Kidney epithelial cell (primary cell): ENCODE results near the gene DDAH1. TPM values are rescaled to one million over a fixed set of nuclear protein-coding genes. Genes with fewer than 3 reads are reported as not detected.
A peak's percentile ranks its signal among the peaks of the same experiment; 100 is the strongest.

Source experiments
- DNase-seq: peaks from one replicate; pipeline ENCODE4 v3.0.0-alpha.2; 2010; ENCODE audit warnings: low read depth
- H3K27me3 ChIP-seq: 2 replicates; pipeline ENCODE4 v1.6.0; 2011; ENCODE audit warnings: low read length; ENCODE audit not compliant: control insufficient read depth, insufficient read depth
- H3K36me3 ChIP-seq: 2 replicates; pipeline ENCODE4 v1.5.1; 2011; ENCODE audit warnings: low read length; ENCODE audit not compliant: control insufficient read depth, insufficient read depth
- H3K4me3 ChIP-seq: 2 replicates; pipeline ENCODE4 v1.5.1; 2011; ENCODE audit warnings: low read depth, mild to moderate bottlenecking, control low read depth, low read length
- total RNA-seq: library from RNA; depleted of rRNA; stranded (reverse); fragments of >200 nt; gene quantifications from 2 replicates; pipeline ENCODE4 v1.2.3, GENCODE V29; 2015
- TF ChIP-seq, protein P1 (sequence below): IDR thresholded peaks from 2 replicates; pipeline ENCODE4 v1.5.1; 2011; ENCODE audit warnings: mild to moderate bottlenecking, moderate library complexity, low read length, control low read depth, inconsistent platforms; ENCODE audit not compliant: insufficient read depth, poor library complexity, severe bottlenecking

The DDAH1 gene
- total RNA-seq, 1 donor from 2014 or later = 33.4 TPM

DNA sequence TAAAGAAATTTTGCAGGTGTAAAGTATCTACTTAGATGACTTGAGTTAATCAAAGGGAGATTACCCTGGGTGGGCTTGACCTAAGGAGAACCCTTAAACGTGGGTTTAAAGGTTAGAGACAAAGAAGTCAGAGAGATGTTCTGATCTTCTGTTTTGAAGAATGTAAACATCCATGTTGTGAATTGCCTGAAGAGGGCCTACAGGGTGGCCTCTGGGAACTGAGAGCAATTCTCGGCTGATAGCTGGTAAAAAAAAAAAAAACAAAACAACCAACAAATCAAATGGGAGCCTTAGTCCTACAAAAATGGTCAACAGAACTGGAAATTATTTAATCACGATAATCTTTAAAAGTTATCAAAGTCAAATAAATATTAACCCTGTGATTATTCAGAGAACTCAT is 99.1 kb downstream of the DDAH1 start:
- DNase-seq = no peak
- Histone ChIP-seq H3K27me3 (no peaks in the 10 kb centered on the region), H3K36me3 (no peaks in the 10 kb centered on the region), H3K4me3 (no peak overlapping the region)
- TF ChIP-seq, protein P1, sequence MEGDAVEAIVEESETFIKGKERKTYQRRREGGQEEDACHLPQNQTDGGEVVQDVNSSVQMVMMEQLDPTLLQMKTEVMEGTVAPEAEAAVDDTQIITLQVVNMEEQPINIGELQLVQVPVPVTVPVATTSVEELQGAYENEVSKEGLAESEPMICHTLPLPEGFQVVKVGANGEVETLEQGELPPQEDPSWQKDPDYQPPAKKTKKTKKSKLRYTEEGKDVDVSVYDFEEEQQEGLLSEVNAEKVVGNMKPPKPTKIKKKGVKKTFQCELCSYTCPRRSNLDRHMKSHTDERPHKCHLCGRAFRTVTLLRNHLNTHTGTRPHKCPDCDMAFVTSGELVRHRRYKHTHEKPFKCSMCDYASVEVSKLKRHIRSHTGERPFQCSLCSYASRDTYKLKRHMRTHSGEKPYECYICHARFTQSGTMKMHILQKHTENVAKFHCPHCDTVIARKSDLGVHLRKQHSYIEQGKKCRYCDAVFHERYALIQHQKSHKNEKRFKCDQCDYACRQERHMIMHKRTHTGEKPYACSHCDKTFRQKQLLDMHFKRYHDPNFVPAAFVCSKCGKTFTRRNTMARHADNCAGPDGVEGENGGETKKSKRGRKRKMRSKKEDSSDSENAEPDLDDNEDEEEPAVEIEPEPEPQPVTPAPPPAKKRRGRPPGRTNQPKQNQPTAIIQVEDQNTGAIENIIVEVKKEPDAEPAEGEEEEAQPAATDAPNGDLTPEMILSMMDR = no peak

DNA sequence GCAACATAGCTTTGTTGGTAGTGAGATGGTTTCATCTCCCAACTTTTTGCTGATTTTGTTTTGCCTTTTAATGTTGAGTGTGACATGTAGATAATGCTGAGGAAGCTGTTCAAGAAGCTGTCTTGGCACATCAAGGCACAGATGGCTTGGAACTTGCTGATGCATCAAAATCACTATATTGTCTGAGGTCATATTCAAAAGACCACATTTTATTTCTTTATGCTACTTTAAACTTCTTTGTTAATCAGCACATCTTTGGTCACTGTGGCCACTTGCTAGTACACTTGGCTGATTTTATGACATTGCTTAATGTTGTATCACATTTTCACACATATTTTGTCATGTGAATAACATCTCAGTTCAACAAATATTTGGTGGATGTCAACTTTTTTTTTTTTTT is 101.4 kb downstream of the DDAH1 start:
- DNase-seq = no peak
- no peak overlapping the region for H3K4me3 ChIP-seq
- no peaks in the 10 kb centered on the region for H3K27me3 ChIP-seq
- TF ChIP-seq, protein P1 = no peak
- no peaks in the 10 kb centered on the region for H3K36me3 ChIP-seq

DNA sequence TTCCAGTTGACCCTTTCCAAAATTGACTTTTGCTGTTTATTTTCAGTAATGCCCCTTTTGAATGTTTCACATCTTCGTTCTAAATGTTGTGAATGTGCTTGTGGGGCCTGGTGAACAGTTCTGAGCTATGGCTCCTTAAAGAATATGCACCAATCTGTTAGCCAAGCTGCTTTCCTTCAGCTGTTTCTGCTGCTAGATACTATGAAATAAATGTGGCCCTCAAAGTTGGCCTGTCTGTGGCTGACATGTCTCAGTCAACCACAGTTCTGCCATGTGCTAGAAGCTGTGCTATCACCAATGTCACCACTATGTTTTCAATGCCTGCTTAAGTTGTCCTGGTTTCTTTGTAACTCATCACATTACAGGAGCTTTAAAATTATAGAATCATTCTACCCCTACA is 101.9 kb downstream of the DDAH1 start:
- TF ChIP-seq, protein P1 = no peak
- DNase-seq = no peak
- H3K4me3 ChIP-seq = no peak overlapping the region
- no peaks in the 10 kb centered on the region for H3K36me3 ChIP-seq
- no peaks in the 10 kb centered on the region for H3K27me3 ChIP-seq

DNA sequence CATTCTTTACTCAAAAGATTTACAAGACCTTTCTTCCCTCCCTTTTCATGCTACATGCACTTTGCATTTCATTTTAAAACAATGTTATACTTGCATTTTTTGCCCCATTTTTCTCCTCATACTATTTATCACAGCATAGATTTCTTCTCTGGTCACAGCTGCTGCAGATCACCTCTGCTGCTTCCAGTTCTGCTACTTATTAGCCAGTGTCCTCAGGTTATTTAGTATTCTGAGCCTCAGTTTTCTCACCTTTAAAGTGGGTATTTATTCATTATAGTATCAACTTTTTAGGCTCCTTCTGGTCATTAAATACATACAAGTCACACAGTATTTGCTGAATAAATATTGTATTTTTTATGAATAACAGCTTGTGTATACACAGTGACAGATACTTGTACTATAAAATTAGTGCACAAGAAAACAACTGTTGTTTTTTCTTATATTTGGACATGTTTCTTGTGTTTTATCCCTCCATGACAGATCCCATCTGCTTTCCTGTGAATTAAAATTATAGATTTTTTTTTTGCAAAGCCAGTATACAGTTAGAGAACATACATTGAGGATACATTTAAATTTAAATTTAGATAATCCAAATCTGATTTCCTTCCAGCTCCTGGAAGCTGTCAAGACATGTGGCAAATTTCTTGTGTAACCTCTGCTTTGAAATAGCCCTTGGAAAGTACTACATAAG is 103.2 kb downstream of the DDAH1 start:
- no peak overlapping the region for H3K4me3 ChIP-seq
- no peaks in the 10 kb centered on the region for H3K27me3 ChIP-seq
- H3K36me3 ChIP-seq = no peaks in the 10 kb centered on the region
- DNase-seq = no peak
- TF ChIP-seq, protein P1 = no peak

DNA sequence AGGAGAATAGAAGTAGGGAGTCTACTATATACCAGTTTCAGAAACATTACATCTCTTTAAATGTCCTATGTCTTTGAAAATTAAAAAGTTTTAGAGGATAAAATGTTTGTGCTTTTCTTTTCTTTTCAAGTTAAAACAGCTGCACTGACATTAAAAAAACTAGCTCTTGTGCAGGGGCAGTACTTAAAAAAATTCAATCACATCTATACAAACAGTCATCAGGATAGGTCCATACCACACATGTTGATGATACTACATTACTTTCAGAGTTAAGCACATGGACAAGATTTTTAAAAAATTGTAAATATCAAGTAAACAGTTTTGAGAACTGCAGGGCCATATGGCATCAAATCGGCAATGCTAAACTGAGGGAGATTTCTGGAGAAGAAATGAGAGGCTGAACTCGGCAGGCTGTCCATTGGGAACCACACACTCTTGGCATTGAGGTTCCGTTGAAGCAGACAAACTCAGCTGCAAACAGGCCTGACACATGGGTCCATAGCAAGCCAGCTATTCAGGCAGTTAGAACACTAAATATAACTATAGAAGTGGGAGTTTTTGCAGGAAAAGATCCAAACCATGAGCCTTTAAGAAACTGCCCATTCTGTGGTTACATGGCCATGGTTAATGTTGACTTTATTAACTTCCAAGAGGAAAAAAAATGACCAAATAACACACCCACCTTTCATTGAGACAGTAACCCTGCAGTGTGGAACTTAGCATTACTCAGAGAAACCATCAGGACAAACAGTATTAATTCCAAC is 104.0 kb downstream of the DDAH1 start:
- Histone ChIP-seq H3K36me3 (no peaks in the 10 kb centered on the region), H3K27me3 (no peaks in the 10 kb centered on the region), H3K4me3 (no peak overlapping the region)
- peak; percentile 71 for DNase-seq
- TF ChIP-seq, protein P1 = no peak
